PC-3 (cell line): Measurements from ENCODE around the gene ENOX2. TPM values are rescaled to one million over a fixed set of nuclear protein-coding genes. Genes with fewer than 3 reads are reported as not detected.

ENCODE experiments used
- ATAC-seq: fragments of 200-7000 bp; cut with Tn5 transposase; 2 replicates; pipeline ENCODE4 v1.9.1; 2020; ENCODE audit warnings: mild to moderate bottlenecking, moderate library complexity
- BruUV-seq: library from RNA; stranded (reverse); fragments of 400-500 nt; replicated peaks from 2 replicates; lab custom pipeline; 2021; lab: Mats Ljungman, UMichigan
- CTCF ChIA-PET: fragments of 300-600 bp; sonication (Branson Sonifier 250); formaldehyde crosslinking; loops from one replicate; lab custom pipeline; 2022; ENCODE audit warnings: antibody characterized with exemption; lab: Charles Lee
- POLR2A ChIA-PET: fragments of 300-600 bp; sonication (Branson Sonifier 250); formaldehyde crosslinking; loops from one replicate; lab custom pipeline; 2022; ENCODE audit warnings: antibody characterized with exemption; ENCODE audit not compliant: unreplicated experiment; lab: Charles Lee
- DNase-seq: peaks from one replicate; pipeline ENCODE4 v3.0.0-alpha.2; 2015
- H2AFZ ChIP-seq: fragments of 300-600 bp; sonication (generic); 2 replicates; pipeline ENCODE4 v1.6.0; 2016; ENCODE audit warnings: antibody characterized with exemption, low read length
- H3F3A ChIP-seq: fragments of 300-600 bp; sonication (generic); one replicate; pipeline ENCODE4 v1.6.0; 2017; ENCODE audit warnings: antibody characterized with exemption, low read length, control low read depth, mild to moderate bottlenecking; ENCODE audit not compliant: unreplicated experiment
- H3K27ac ChIP-seq: fragments of 300-600 bp; sonication (generic); 2 replicates; pipeline ENCODE4 v1.5.1; 2016; ENCODE audit warnings: mild to moderate bottlenecking, low read length
- H3K27me3 ChIP-seq: fragments of 300-600 bp; sonication (generic); 2 replicates; pipeline ENCODE4 v1.6.1; 2016; ENCODE audit warnings: low read length, mixed read lengths
- H3K36me3 ChIP-seq: fragments of 300-600 bp; sonication (generic); 2 replicates; pipeline ENCODE4 v1.6.1; 2016; ENCODE audit warnings: low read depth, mixed run types, low read length, mixed read lengths
- H3K4me1 ChIP-seq: fragments of 300-600 bp; sonication (generic); 2 replicates; pipeline ENCODE4 v1.5.1; 2016; ENCODE audit warnings: low read length; ENCODE audit not compliant: insufficient read depth
- H3K4me2 ChIP-seq: fragments of 300-600 bp; sonication (generic); 2 replicates; pipeline ENCODE4 v1.6.0; 2016; ENCODE audit warnings: low read length
- H3K4me3 ChIP-seq: fragments of 300-600 bp; sonication (generic); 2 replicates; pipeline ENCODE4 v1.5.1; 2016; ENCODE audit warnings: mild to moderate bottlenecking, low read length, mixed read lengths
- H3K79me2 ChIP-seq: fragments of 300-600 bp; sonication (generic); 2 replicates; pipeline ENCODE4 v1.6.1; 2017; ENCODE audit warnings: low read length, mixed read lengths
- H3K9ac ChIP-seq: fragments of 300-600 bp; sonication (generic); 2 replicates; pipeline ENCODE4 v1.6.0; 2016; ENCODE audit warnings: mild to moderate bottlenecking, low read length
- H3K9me2 ChIP-seq: fragments of 300-600 bp; sonication (generic); replicated peaks from 2 replicates; pipeline ENCODE4 v1.6.1; 2016; ENCODE audit warnings: mixed run types, low read length, mixed read lengths
- H3K9me3 ChIP-seq: fragments of 300-600 bp; sonication (generic); 2 replicates; pipeline ENCODE4 v1.6.1; 2016; ENCODE audit warnings: low read length, mixed read lengths
- H4K20me1 ChIP-seq: fragments of 300-600 bp; sonication (generic); 2 replicates; pipeline ENCODE4 v1.6.1; 2016; ENCODE audit warnings: low read length, mixed read lengths
- CTCF ChIP-seq: fragments of 300-600 bp; sonication (generic); conservative IDR thresholded peaks from 2 replicates; pipeline ENCODE4 v1.5.1; 2017; ENCODE audit warnings: antibody characterized with exemption, low read depth, mild to moderate bottlenecking, low read length
- EZH2 ChIP-seq: fragments of 300-600 bp; sonication (generic); IDR thresholded peaks from one replicate; pipeline ENCODE4 v1.6.1; 2017; ENCODE audit warnings: antibody characterized with exemption, mild to moderate bottlenecking, low read length; ENCODE audit not compliant: unreplicated experiment
- EZH2phosphoT487 ChIP-seq: fragments of 300-600 bp; sonication (generic); IDR thresholded peaks from 2 replicates; pipeline ENCODE4 v1.6.1; 2018; ENCODE audit warnings: mild to moderate bottlenecking, antibody characterized with exemption, low read length, borderline replicate concordance
- intact Hi-C: fragments of 100-400 bp; cut with micrococcal nuclease; formaldehyde crosslinking; loops from 2 replicates; pipeline ENCODE4 v1.9.0; 2023
- total RNA-seq: library from RNA; depleted of rRNA; stranded (reverse); fragments of >200 nt; gene quantifications from 2 replicates; pipeline ENCODE4 v1.2.3, GENCODE V29; 2014

Gene ENOX2
- total RNA-seq, 1 experiment from 2014 or later: 11.8 TPM

- no TSS peak for BruUV-seq
- Histone ChIP-seq H3K27ac (no peak overlapping the region), H3F3A (no peaks in the 10 kb centered on the region)
Observed at GRCh38 chrX:130909469-130910136, 6.6 kb upstream of the ENOX2 start.

GRCh38 chrX:130906776-130907175 is 3.8 kb upstream of the ENOX2 start:
- Histone ChIP-seq H3K9ac (no peak overlapping the region), H3K4me2 (no peak overlapping the region), H3K27ac (no peak overlapping the region), H3K9me3 (no peaks in the 10 kb centered on the region), H3F3A (no peaks in the 10 kb centered on the region), H2AFZ (no peak overlapping the region), H3K9me2 (no peaks in the 10 kb centered on the region), H3K4me1 (peaks cover 5% of the 10 kb centered on the region; the same call in 1 of the 2 replicates), H3K4me3 (no peak overlapping the region), H3K79me2 (peaks cover 8% of the 10 kb centered on the region), H4K20me1 (no peaks in the 10 kb centered on the region), H3K27me3 (no peaks in the 10 kb centered on the region), H3K36me3 (no peaks in the 10 kb centered on the region)
- CTCF ChIA-PET: no interaction called here
- DNase-seq (no peak), ATAC-seq (no peak)
- no TSS peak for BruUV-seq
- POLR2A ChIA-PET: no interaction called here
- TF ChIP-seq EZH2phosphoT487: no peak
- TF ChIP-seq EZH2: no peak
- no peak for TF ChIP-seq CTCF
- intact Hi-C loops: no loop called here

More at GRCh38 chrX:130909469-130910136, 6.6 kb upstream of the ENOX2 start:
- no peaks in the 10 kb centered on the region for H4K20me1 ChIP-seq
- H3K79me2 ChIP-seq: no peaks in the 10 kb centered on the region
- TF ChIP-seq CTCF: no peak
- TF ChIP-seq EZH2phosphoT487: no peak
- no peak for TF ChIP-seq EZH2
- no peaks in the 10 kb centered on the region for H3K9me3 ChIP-seq
- intact Hi-C loops: no loop called here
- H3K36me3 ChIP-seq: no peaks in the 10 kb centered on the region
- no peaks in the 10 kb centered on the region for H3K27me3 ChIP-seq
- ChIA-PET CTCF (no interaction called here), POLR2A (no interaction called here)
- H3K4me2 ChIP-seq: no peak overlapping the region
- H3K9me2 ChIP-seq: no peaks in the 10 kb centered on the region
- DNase-seq (no peak), ATAC-seq (no peak)
- H3K4me3 ChIP-seq: no peak overlapping the region
- no peak overlapping the region for H2AFZ ChIP-seq
- no peak overlapping the region for H3K9ac ChIP-seq
- no peaks in the 10 kb centered on the region for H3K4me1 ChIP-seq

- H3K36me3 ChIP-seq: no peaks in the 10 kb centered on the region
- H3K4me3 ChIP-seq: peak overlapping the region; percentile 72
- H2AFZ ChIP-seq: peak overlapping the region; percentile 94
- H3K9me3 ChIP-seq: no peaks in the 10 kb centered on the region
- no peaks in the 10 kb centered on the region for H3K27me3 ChIP-seq
- TF ChIP-seq EZH2 (no peak), CTCF (no peak), EZH2phosphoT487 (no peak)
- H3K79me2 ChIP-seq: peaks cover 10% of the 10 kb centered on the region
- ChIA-PET CTCF (interaction anchor here (0.6 to 1.1 kb wide), 2 partner anchors 15 to 177 kb away, joined by 8 to 28 read pairs; no protein-coding TSS in a partner anchor), POLR2A (interaction anchor here (0.6 kb wide), 1 partner anchor 14 kb away, joined by 14 read pairs; no protein-coding TSS in a partner anchor)
- intact Hi-C loops: loop anchor here (2.0 to 5.0 kb wide), 6 partner anchors 18 to 500 kb away; no protein-coding TSS in a partner anchor
- peaks cover 5% of the 10 kb centered on the region; the same call in 1 of the 2 replicates for H3K4me1 ChIP-seq
- H3F3A ChIP-seq: no peaks in the 10 kb centered on the region
- DNase-seq (no peak), ATAC-seq (no peak; the same call in 1 of the 2 replicates)
- no peaks in the 10 kb centered on the region for H3K9me2 ChIP-seq
- H3K27ac ChIP-seq: peak overlapping the region; percentile 74; the same call in 1 of the 2 replicates
- BruUV-seq: TSS peak; percentile 46
- H3K9ac ChIP-seq: peak overlapping the region; percentile 98
- no peaks in the 10 kb centered on the region for H4K20me1 ChIP-seq
- H3K4me2 ChIP-seq: peak overlapping the region; percentile 85
Observed at GRCh38 chrX:130902446-130902782, 595 bp downstream of the ENOX2 start.
